Stimulated activated CD4-positive, alpha-beta T cell treated with anti-CD3 and anti-CD28 coated beads, TNF-alpha, amount 100 ng/mL, for 48 hours (primary cell): Measurements from ENCODE around the gene KRTAP3-1.

ENCODE experiments used
- DNase-seq, 3 donors: peaks; one replicate each; pipeline ENCODE4 v3.0.0-alpha.2; 2020; ENCODE audit warnings: low read depth in 3 of 3

The KRTAP3-1 gene

GRCh38 chr17:40978575-40979151, 30.3 kb downstream of the KRTAP3-1 start:
- no peak for DNase-seq

GRCh38 chr17:40975516-40975915, 33.4 kb downstream of the KRTAP3-1 start:
- DNase-seq, result no peak

GRCh38 chr17:40974366-40974765, 34.6 kb downstream of the KRTAP3-1 start:
- no peak for DNase-seq

DNA sequence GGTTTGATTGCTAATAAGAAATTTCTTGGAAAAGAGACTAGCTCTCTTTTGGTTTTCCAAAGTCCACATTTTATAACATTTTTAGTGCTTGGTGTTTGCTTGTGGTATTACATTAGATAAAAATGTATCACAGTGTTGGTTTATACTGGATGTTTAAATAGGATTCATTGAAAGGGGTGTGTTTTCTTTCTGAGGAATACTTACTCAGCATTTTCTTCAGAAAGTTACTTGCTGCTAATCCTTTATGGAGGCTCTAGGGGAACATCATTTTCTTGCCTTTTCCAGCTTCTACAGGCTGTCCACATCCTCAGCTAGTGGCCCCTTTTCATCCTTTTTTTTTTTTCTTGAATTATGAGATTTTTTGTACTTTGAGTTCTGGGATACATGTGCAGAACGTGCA, 41.3 kb downstream of the KRTAP3-1 start:
- DNase-seq, result no peak

- no peak for DNase-seq
These were observed 42.1 kb downstream of the KRTAP3-1 start, which contains the start of gene KRT39 for GRCh38 chr17:40966848-40967247. Gene KRT39, minus strand, starts transcription at chr17:40966948. Its CDS starts 92 bp downstream, at chr17:40966856.

DNA sequence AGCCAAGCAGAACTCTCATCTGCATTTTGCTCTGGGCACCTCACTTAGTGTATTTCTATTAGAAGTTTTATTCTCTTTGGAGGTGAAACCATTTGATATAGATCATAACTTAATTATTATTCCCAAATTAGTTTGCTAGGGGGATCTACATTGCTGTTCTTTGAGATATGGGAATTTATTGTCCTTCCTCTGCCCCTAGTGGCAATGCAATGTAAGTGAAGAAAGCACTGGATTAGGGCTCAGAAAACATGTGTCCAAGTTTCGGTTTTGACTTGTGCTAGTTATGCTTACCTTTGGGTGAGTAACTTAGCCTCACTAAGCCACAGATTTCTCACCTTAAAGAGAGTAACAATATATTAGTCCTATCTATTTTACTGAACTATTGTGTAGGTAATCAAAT, 45.1 kb downstream of the KRTAP3-1 start:
- DNase-seq, result no peak

- no peak for DNase-seq
These were observed 46.8 kb downstream of the KRTAP3-1 start for GRCh38 chr17:40962059-40962561.

- DNase-seq, result no peak
These were observed 47.3 kb downstream of the KRTAP3-1 start for GRCh38 chr17:40961591-40961990.

- DNase-seq, result no peak
These were observed 48.8 kb downstream of the KRTAP3-1 start for GRCh38 chr17:40960144-40960543.
